NCI-H748 treated with DMSO at 0.1 percent for 48 hours (cell line): Measurements from ENCODE around the gene VWA7.

Source experiments
- DNase-seq: peaks from one replicate; lab custom pipeline; 2025; lab: John Stamatoyannopoulos, UW

The VWA7 gene

DNA sequence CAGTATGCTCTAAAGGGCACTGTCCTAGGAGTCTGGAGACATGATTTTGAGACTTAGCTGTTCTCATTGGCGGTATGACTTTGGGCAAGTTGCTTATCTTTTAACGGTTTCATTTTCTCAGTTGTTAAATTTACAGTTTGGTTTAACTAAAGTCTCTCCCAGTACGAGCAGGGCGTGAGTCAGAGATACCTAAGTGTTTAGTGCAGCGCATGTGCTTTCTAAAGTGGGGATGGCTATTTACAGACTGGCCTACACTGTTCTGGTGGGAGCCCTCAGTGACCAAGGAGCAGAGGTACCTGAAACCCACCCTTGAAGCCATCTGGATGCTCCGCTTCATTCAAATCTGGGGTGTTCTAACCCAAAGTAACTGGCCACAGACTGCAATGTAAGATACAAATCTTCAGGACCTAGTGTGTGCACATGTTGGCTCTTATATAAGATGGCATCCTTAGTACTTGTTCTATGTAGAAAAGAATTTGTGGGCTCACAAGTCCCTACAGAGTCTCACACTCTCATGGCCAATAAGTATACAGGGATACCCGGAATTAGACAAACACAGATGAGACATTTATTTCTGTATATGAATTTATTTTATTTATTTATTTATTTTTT, 26.6 kb downstream of the VWA7 start:
- DNase-seq: no peak

DNA sequence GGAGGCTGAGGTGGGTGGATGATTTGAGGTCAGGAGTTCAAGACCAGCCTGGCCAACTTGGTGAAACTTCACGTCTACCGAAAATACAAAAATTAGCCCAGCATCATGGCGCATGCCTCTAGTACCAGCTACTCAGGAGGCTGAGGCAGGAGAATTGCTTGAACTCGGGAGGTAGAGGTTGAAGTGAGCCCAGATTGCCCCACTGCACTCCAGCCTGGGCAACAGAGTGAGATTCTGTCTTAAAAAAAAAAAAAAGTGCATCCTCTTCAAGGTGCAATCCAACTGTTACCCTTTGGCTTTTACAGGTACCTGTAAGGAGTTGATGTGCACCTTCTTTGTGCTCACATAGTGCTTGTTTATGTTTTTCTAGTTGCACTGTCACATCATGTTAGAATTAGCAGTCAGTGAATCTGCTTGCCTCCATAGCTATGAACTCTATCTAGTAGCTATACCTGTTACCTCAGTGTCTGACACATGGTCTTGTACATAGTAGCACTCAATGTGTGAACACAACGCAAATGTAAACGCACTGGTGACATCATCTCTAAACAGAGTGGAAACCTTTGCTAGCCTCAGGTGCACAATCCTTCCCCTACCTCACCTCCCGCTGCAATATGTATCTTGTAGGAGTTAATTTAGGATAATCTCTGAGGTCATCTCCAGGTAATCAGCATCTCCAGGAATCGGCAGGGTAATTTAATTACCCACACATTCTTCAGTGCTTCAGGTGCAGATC, 27.7 kb downstream of the VWA7 start:
- DNase-seq: no peak

DNA sequence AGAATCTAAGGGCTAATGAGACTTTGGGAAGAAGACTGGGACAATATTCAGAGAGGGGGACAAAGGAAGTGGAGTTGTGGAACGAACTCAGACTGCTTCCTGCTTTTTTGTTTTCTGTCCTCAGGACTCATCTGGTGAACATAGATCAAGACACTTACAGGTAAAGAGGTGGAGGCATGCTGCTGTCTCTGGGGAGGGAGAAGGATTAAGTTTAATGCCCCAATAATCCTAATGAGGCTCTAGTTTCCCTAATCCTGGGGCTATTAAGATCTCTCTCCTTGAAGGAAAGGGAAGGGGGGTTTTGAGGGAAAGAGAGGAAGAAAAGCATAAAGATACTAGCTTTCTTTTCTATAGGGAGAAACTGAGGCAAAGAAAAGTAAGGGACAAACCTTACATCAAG, 32.7 kb downstream of the VWA7 start:
- DNase-seq: no peak

DNA sequence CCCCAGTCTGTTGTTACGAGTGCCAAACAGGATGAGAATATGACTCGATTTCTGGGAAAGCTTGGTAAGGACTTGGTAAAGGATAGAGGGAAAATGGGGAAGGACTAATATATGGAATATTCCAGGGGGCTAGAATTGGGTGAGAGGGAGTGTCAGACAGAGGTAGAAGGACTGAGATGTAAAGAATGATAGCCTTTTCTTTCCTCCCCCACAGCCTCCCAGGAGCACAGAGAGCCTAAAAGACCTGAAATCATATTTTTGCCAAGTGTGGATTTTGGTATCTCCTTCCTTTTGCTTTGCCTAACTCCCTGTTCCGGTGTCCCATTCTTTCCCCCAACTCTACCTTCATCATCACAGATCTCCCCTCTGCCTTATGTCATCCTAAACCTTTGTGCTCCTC, 34.2 kb downstream of the VWA7 start:
- DNase-seq: no peak

DNA sequence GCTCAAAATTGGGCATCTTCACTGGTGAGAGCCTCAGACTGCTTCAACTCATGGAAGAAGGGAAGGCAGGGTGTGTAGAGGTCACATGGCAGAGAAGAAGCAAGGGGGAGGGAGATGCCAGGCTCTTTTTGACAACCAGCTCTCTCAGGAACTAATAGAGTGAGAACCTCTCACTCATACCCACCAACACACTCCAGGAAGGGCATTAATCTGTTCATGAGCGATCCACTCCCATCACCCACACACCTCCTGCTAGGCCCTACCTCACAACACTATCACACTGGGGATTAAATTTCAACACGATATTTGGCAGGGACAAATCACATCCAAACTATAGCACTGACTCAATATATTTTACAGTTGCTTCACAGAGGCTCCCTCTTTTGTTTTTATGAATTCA, 35.3 kb downstream of the VWA7 start:
- no peak for DNase-seq

DNA sequence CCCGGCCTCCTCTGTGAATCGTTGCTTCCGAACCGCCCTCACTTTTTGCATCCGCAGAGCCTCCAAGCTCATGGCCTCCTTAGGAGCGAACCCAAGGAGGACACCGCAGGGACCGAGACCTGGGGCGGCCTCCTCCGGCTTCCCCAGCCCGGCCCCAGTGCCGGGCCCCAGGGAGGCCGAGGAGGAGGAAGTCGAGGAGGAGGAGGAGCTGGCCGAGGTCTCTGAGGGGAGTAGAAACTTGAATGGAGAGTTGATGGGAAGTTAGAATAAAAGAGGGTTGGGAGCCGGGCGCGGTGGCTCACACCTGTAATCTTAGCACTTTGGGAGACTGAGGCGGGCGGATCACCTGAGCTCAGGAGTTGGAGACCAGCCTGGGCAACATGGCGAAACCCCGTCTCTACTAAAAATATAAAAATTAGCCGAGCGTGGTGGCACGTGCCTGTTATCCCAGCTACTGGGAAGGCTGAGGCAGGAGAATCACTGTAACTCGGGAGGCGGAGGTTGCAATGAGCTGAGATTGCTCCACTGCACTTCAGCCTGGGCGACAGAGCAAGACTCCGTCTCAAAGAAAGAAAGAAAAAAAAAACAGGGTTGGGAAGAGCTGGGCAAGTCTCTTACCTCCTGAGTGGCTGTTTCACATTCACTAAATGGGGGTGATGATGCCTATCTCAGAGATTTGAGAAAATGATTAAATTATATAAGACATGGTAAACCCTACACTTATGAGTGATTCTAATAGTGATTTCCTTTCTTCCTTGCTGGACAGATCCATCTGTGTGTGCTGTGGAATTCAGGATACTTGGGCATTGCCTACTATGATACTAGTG, 36.5 kb downstream of the VWA7 start:
- no peak for DNase-seq

DNA sequence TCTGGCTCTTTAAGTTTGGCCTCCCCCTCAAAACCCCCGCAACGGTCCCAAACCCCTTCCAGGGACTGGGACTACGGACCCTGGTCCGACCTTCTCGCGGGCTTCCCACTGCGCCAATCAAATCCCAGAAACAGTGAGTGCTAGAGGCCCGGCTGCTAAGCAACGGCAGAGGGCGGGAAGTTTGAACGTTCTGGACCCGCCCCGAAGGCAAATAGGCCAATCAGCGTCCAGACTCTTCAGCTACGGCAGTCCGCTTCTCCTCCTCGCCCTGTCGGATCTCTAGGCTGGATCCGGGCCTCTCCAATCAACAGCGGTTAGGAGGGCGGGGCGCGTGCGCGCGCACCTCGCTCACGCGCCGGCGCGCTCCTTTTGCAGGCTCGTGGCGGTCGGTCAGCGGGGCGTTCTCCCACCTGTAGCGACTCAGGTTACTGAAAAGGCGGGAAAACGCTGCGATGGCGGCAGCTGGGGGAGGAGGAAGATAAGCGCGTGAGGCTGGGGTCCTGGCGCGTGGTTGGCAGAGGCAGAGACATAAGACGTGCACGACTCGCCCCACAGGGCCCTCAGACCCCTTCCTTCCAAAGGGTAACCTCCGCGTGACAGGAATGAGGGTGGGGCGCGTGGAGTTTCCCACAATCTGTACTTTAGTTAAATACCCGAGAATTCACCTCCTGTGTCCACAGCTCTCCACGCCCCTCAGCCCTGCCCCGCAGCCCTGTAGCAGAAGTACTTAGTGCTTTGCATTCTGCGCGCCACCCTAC, 37.3 kb downstream of the VWA7 start, which contains the start of gene MSH5:
MSH5 (plus strand) TSS at position 367 of the 758 bp plus-strand sequence. CDS start 462 bp downstream, outside the sequence.
- DNase-seq: peak; percentile 99

DNA sequence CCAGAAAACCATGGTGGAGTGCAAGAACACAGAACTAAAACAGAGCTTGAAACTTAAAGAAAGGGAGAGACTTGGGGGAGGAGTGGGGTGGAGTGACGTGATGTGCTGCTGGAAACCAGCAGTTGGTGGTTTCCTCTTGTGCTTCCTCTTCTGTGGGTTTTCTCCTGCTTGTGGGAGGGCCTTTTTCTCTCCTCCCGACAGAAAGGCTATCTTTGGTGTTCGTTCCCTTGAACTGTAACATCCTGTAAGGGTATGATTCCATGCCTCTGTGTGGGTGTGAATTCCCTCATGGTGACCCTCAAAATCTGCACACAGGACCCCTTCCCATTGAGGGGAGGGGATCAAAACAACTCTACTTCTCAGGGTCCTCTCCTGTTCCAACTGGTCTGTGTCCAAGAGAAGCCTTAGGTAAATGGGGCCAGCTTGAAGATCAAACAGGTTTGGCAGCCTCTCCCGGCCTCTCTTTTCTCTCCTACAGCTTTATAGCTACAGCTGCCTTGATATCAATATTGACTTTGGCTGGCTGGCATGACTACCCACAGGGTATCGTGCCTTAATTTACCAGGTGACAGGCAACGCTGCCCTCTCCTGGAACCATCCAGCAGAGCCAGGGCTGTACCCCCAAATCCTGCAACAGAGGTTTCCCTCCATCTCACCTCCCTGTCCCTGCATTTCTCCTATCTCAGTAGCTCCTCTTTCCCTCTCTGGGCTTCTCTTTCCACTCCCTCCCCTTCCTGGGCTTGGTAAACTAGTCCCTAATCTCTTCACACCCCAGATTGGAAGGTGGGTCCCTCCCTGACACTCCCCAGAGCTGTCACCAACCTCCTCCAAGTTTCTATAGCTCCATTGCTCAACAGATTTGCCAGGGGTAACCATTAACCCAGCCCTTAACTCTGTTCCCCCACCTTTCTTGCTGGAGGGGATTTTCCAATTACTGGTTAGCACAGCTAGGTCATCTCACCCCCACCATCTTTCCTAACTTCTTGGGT, 38.8 kb downstream of the VWA7 start:
- DNase-seq: peak; percentile 89

DNA sequence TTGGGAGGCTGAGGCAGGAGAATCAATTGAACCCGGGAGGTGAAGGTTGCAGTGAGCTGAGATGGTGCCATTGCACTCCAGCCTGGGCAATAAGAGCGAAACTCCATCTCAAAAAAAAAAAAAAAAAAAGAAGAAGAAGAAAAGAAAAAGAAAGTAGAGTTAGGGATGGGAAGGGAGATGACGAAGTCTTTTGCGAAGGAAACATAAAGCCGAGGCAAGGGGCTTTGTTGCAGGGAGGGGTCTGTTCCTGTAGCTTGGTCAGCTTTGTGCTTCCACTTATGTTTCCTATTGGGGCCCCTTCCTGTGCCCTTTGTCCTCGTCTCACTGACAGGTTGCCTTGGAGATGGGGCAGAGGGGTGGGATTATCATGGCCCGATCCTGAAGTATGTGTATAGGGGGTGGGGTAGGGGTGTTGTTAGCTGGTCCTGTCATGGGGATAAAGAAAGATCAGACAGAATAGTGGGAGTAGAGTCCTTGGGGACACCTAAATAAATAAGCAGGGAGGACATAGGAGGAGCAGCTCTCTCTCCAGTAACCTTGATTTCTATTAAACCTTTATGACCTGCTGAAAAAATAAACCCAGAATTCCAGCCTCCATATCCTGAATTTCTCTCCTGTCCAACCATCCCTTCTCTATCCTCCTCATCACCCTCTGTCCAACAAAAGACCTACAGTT, 39.7 kb downstream of the VWA7 start:
- peak; percentile 54 for DNase-seq

DNA sequence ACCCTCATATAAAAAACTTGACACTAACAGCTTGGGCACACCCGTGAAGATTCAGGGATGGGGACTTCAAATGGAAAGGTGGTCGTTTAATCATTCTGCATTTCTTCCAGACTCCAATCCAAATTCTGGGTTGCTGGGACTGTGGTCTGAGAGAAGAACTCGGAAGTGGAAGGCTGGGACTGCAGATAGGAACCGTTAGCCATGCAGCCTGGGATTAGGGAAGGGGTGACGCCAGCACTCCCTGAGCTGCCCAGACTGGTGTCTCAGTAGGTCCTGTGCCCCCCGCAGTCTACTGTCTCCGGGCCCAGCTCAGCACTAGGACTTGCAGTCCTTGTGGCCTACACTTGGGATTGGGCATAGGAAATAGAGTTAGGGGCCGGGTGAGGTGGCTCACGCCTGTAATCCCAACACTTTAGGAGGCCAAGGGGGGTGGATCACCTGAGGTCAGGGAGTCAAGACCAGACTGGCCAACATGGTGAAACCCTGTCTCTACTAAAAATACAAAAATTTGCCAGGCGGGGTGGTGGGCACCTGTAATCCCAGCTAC, 40.3 kb downstream of the VWA7 start:
- no peak for DNase-seq

DNA sequence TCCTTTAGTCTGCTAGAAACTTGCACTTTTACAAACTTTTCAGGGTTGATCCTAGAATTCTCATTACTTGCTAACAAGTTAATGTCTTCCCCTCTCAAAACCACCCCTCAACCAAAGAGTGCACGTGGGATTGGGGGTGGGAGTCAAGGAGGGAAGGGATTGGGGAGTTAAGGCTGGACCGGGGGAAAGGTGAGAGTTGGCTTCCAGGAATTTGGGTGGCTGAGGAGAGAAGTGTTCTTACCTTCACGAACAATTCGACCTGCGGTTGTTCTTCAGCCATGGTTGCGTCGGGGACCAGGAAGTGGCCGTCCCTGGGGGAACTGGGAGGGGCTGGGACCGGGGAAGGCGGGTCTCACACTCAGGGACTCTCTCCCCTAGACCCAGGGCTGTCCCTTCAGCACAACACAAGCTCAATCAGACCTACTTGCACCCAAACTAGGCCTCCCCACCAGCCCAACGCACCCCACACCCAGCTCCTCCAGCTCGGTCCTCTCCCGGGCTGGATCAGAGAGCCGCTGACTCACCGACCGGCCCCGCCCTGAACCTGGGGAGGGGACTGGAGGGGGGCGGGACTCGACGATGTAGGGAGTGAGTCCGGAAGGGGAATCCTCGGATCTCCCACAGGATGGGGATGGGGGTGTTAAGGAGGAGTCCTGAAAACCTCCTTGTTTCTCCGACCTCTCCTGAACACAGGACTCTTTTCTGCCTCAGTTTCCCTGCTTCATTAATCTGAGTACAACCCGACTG, 40.9 kb downstream of the VWA7 start, which contains the start of gene CLIC1:
CLIC1 (minus strand) TSS at position 510 of the 747 bp plus-strand sequence; CDS start at position 280, 230 bp downstream.
- peak; percentile 81 for DNase-seq

DNA sequence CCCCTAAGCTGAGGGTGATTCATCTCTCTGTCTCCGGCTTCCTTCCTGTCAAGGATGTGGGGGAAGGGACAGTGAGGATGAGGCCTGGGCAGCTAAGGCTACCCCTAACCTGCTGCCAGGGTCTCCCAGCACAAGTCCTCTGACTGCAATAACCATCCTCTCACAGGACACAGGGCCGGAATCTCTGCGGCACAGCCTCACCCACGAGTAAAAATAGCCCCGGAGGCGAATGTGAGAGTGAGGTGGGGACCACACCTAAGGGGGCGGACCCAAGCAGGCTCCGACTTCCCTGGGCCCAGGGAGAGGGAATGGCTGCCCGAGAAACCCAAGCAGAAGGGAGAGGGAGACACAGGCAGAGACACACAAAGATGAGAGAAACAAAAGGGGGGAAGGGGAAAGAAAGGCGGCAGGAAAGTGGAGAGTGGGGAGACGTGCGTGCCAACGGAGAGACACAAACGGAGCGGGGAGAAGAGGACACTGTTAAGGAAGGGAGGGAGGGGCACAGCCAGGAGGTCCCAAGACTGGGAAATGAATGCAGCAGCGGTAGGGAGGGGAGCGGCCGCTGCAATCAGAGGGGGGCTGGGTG, 42.2 kb downstream of the VWA7 start:
- DNase-seq: peak; percentile 29

DNA sequence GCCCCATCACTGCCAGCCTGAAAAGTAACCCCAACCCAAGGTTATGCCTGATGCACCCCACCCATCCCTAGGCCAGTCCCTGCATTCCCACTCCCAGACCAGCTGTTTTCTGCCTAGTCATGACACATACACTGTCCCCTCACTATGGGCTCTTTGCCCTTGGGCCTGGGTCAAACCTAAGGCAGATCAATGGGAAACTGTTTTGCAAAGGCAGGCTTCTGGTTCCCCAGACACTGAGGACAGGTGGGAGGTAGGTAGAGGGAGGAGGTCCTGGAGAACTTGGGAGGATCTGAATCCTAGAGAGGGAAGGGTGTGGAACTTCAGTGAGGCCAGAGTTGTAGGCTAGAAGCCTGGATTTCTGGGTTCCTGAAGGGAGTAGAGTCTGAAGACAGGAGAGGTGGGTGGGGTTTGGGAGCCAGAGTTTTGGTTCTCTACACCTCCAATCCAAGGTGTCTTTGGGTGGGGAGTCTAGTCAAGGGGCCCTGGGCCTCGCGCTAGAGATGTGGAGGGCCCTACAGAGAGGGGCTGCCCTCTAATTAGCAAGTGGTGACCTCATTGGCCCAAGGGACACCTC, 42.8 kb downstream of the VWA7 start:
- DNase-seq: no peak

DNA sequence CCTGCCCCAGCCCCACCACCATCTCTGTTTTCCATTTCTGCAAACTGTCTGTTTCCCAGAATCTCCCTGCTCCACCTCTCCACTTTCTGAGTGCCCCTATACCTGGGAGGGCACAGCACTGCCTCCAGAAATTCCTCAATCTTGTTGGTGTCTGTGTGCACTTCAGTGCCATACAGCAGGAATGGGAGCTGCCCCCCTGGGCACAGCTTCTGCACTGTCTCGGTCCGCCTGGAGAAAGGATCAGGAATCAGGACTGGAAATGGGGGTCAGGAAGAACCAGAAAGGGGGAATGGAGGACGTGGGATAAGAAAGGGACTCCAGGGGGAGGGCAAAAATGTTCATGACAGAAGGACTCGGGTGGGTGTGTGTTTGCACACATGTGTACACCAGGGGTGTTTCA, 43.4 kb downstream of the VWA7 start:
- DNase-seq: no peak

DNA sequence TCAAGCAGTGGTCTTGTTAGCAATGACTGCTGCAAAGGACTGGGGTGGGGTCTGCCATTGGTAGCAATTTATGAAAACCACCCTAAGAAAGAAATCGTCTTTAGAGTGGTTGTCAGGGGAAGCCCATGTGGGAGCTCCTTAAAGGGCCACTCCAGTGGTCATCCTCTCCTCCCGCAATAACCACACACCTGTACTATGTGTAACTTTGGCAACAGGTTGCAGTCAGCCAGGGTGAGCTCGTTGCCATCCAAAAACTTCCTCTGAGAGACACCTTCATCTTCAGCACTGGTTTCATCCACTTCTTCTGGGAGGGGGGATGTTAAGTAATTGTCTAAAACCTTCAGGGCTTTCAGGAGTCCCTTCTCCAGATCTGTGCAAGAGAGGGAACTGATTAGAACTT, 45.1 kb downstream of the VWA7 start:
- DNase-seq: no peak

DNA sequence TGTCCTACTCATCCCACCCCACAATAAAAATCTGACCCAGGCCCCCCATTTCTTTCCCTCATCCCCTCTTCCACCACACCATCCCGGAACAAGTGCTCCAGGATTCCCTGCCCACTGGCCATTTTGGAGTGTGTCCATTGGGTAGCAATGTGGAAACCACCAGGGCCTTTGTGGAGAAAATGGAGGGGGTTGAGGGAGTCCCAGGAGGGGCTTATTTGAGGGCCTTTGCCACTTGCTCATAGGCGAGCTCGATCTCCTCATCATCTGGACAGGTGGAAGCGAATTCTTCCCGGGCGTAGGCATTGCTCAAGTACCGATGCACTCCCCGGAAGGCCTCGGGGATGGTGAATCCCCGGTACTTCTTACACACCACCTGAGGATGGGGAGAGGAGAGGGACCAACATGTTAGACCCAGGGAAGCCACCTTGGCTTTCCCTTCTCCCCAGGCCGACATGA, 46.5 kb downstream of the VWA7 start:
- no peak for DNase-seq

DNA sequence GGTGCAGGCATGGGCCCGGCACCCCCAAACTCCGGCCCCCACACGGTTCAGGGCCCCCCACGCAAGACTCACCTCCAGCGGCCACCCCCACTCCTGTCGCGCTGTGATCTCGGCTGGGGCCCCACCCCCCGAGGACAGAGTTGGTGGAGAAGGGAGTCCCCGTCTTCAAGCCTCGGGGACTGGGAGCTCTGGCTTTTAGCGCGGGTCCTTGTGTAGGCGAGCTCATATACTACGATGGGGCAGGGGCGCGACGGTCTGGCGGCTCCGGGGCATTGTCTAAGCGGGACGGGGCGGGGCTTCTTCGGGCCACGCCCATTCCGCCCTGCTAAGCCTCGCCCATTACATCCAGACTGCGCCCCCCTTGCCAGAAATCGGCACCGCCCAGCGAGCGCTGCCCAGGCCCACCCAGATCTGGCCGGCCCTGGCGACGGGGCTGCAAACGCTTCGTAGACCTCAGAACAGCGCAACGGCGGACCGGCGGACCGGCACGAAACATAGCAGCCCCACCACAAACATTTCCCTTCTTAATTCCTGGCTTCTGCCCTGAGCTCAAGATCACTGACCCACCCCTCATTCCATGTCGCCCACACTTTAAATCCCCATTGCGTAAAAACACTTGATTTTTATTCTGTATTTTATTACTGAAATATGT, 47.0 kb downstream of the VWA7 start:
- DNase-seq: peak; percentile 77

DNA sequence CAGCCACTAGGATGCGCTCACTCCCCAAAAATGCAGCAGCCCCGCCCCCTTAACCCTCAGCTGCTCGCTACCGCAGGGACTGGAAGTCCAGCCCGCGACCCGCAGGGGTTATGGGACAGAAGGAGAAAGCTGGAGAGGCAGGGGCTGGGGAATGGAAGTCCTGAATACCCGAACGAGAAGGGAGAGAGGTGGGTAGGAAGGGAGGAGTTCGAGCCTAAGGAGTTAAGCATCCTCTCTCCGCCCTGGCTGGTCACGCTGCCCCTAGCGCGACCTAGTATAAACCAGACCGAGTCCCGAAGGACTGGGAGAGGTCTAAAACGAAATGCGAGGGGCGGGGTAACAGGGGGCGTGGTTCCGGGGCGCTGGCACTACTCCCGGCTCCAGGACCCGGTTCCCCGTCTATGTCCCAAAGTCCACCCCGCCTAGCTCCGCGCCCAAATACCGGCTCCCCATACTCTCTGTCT, 47.6 kb downstream of the VWA7 start:
- DNase-seq: peak; percentile 78
